Forelimb muscle (tissue), 1 donor: Measurements from ENCODE around the gene FBP1. TPM values are rescaled to one million over a fixed set of nuclear protein-coding genes. Genes with fewer than 3 reads are reported as not detected.
A peak's percentile ranks its signal among the peaks of the same experiment; 100 is the strongest.

Experiments used
- DNase-seq: peaks from one replicate; pipeline ENCODE4 v3.0.0-alpha.2; 2013; ENCODE audit warnings: low read depth
- polyA plus RNA-seq: library from polyadenylated mRNA; unstranded; fragments of 120-200 nt; gene quantifications from one replicate; pipeline ENCODE4 v1.2.1, GENCODE V29; 2013; ENCODE audit not compliant: insufficient read length

FBP1 gene
- 0.53 TPM for polyA plus RNA-seq

DNA sequence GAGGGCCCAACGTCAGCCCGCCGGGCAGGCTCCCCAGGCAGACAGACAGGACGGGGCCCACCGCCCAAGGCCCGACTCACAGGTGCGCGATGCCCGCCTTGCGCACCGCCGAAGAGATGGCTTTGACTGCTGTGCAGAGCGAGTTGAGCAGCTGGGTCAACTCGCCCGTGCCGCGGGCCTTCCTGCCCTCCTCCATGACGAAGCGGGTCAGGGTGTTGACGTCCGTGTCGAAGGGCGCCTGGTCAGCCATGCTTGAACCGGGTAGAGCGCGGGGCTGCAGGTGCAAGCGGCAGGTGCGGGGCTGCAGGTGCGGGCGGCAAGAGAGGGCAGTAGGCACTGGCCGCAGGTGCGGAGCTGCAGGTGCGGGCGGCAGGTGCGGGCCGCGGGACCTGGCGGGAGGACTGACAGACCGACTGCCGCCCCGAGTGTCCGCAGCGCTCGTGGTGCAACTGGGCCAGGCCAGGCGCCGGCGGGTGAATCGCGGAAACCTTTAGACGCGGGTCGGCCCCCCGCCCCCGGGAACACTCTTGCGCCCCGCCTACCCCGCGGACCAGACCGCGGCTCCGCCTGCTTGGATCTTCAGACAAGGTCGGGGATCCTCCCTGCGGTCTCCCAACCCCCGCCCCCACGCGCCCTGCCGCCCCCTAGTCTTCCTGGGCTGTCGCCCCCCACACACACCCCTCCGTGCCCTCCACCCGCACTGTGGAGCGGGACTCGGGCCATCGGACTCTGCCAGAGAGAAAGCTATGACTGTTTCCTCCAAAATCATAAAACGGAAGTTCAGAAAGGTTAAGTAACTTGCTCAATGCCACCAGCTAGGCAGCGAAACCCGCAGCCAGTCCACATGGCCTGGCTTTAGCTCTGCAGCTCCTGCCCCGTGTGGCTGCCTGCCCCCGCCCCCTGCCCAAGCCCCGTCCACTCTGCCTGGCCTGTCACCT is at the start of gene FBP1:
TSS of gene FBP1 (minus strand) at position 458 of the 938 bp plus-strand sequence. CDS start at position 250, 208 bp downstream.
- no peak for DNase-seq

DNA sequence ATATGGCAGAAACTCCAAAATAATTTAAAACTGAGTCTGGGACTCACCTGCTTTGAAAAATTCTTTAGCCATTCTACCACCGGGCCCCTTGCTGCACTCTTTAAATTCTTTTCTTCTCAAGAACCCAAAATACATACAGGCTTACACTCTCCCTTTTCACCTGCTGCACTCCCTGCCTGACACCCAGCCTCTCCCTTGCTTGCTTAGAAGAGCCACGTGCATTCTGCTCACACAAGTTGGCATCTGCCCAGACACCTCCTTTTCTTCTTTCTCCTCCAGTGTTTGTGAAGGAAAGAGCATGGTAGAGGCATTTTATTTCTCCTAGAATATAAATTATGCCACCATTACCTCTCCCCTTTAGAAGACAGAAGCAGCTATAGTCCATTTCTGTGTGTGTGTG is 48.1 kb upstream of the FBP1 start:
- DNase-seq: no peak

DNA sequence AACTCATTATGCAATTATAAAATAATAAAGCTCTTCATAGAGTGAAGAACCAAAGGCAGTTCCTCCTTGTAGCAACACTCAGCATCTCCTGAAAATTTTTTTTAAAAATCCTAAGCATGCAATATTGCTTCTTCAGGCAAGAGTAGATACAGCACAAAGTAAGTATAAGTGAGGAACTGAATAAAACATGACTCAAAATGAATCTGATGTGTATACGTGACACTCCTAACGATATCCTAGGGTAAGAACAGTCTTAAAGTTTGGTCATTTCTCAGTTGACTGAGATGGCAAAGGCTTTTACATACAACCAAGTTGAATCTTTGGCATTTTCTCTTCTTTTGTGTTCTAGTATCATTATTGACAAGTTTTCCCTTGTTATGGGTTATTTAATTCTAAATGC is 46.0 kb upstream of the FBP1 start:
- no peak for DNase-seq

- DNase-seq: peak; percentile 22
These were observed 42.2 kb upstream of the FBP1 start for GRCh38 chr9:94681508-94681907.

DNA sequence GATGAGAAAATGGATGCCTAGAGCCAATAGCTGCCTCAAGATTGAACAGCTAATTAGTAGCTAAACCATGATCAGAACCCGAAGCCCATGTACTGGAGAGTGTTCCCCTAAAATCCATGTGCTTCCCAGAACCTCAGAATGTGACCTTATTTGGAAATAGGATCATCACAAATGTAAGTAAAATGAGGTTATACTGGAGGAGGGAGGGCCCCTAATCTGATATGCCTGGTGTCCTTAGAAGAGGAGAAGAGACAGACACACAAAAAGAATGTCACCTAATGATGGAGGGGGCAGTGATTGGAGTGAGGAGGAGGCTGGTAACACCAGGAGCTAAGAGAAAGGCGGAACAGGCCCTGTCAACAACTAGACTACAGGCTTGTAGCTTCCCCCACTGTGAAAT is 41.3 kb upstream of the FBP1 start:
- no peak for DNase-seq

DNA sequence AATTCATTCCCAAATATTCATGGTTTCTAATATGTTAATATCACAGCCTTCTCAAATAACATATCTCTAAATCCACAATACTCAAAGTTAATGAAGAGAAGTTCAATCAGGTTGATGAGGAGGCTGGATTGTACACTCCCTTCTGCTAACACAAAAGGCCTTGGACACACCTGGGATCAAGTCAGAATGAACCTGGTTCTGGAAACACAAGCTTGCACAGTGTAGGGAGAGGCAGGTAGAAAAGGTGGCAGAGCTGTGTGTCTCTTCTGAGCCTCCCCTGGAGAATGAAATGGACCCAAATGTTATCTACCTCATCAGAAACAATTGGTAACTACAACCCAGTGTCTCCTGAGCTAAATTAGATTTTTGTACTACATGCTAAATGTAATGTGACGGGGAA is 40.7 kb upstream of the FBP1 start:
- DNase-seq: no peak

DNA sequence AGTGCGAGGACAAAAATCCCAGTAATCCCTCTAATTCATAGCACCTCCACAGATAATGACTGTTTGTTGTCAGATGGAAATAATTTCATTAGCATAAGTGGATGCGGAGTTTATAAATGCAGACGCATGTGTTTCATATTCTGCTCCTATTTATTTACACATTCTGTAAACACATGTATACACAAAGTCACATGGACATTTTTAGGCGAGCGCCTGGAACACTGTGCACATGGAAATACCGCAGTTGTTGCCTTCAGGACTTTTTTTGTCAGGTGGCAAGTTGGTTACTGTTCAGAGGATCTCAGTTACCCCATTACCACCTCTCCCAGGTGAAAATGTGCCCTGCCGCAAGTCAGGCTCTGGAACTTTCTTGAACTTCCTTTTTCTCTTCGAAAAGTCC is 40.3 kb upstream of the FBP1 start:
- DNase-seq: no peak

DNA sequence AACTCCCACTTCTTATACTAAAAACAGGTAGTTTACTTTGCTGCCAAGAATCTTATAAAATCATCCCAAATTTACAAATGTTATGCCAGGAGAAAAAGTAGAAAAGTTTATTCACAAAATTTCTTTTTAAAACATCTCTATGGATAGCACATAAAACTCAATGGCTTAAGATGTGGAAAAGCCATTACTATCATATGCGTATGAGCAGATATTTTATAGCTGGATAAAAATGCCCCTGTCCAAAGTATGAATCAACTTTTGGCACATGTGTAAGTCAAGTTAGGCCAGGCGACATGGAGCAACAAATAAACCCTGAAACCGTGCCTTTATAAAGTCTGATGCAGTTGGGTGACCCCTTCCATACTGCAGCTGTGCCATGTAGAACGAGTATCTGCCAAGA is 38.6 kb upstream of the FBP1 start:
- peak; percentile 43 for DNase-seq

- DNase-seq: no peak
These were observed 37.3 kb upstream of the FBP1 start for GRCh38 chr9:94676446-94677131.

DNA sequence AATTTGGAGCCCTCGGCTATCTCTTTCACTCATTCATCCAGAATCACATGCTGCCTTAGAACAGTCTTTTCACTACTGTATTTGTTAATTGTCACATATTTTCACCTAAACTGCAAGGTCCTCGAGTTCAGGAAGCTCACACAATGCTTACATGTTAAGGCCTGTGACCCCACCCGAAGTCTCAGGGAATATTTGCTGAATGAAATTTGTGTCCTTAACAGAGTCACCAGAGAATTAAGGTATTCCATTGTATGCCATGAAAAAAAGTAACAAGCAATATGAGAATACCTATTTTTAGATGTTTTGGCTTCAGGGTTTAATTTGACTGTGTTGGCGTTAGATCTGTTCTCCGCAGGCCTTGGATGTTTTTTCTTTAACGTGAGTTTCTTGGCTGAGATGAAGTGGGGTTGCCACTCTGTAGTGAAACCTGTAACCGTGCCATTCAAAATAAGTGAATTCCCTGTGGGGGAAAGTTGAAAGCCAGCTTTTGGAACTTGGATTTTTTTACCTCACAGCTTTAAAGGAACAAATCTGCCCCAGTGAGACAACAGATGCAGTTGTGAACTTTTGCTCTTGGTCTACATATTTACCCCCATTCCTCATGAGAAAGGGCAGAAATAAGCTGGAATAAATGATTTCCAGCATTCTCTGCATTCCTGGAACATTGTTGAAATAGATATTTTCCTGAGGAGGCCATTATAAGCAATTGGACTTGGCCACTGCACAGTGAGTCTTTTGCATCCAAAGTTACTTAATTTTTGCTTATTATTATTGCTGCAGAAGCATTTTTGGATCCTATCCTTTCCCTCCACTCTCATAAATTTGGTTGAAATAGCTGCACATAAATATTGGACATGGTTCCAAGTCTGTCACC is 35.9 kb upstream of the FBP1 start:
- DNase-seq: peak; percentile 31

GRCh38 chr9:94672811-94673487 is 33.6 kb upstream of the FBP1 start:
- DNase-seq: no peak

GRCh38 chr9:94668928-94669729 is 29.8 kb upstream of the FBP1 start:
- DNase-seq: no peak

- DNase-seq: no peak
These were observed 29.2 kb upstream of the FBP1 start for GRCh38 chr9:94668418-94668927.

- no peak for DNase-seq
These were observed 27.2 kb upstream of the FBP1 start for GRCh38 chr9:94666364-94667099.

DNA sequence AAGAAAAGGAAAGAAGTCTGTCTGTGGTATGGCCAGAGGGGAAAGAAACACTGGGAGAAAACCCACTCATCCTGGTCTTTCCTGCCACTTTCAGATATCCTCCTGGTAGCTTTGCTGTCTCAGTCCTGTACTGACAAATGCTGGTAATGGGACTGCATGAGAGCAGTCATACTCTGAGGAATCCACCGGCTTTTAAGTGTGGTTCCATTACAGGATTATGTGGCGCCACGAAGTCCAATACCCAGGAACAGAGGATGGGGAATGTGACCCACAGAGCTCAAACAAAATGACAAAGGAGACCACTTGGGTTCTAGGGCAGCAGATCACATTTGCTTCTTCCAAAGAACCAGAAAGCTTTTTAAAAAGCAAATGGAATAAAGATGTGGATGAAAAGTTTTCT is 26.3 kb upstream of the FBP1 start:
- DNase-seq: no peak

GRCh38 chr9:94664801-94665200 is 25.5 kb upstream of the FBP1 start:
- DNase-seq: no peak

DNA sequence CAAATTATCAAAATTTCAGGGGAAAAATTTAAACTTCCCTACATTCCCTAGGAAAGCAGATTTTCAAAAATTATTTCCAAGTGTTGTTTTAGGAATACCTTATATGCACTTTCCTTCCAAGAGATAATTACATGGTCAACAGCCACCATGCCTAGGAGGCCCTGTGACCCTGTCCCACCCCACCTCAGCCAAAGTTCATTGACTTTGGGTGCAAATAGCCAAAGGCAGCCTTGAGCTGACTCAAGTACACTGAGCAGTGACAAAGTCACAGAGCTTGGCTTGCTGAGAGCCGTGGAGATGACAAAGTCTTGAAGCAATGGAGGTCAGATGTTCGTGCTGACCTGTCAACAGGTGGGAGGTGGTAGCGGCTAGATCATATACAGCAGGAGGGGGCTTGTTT is 24.3 kb upstream of the FBP1 start:
- no peak for DNase-seq

- no peak for DNase-seq
These were observed 23.8 kb upstream of the FBP1 start for GRCh38 chr9:94663140-94663539.

DNA sequence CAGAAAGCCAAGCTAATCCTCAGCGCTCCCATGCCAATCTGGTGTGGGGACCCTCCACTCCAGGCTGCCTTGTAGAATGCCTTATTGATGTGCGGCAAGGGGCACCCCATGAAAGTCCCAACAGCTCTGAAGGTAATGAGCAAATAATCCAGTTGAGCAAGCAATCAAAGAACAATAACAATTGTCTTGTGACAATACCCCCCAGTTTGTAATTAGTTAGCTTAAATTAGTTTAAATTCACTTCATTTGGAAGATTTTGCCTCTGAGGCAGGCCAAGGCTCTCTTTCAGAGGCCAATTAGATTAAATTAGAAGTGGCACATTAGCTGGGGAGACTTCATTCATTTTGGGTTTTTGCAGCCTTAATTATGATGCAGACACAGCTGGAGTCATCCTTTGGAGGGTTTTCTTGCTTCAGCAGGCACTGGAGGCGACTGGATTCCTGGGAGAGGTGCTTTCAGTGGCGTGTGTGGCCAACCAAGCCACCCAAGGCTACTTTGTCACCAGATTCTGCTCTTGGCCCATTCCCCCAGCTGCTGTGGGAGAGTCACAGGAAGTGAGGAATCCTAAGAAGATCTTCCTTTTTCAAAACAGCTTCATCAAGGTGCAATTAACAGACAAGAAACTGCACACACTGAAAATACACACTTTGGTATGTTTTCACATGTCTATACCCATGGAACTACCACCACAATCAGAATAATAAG is 17.9 kb upstream of the FBP1 start:
- no peak for DNase-seq
